Hepatocyte (in vitro differentiated cells): ENCODE results near the gene PCDH9.

Source experiments
- CTCF ChIP-seq: fragments of 200-600 bp; sonication (generic); IDR thresholded peaks from 2 replicates; pipeline ENCODE4 v1.5.1; 2016; ENCODE audit warnings: antibody characterized with exemption, mild to moderate bottlenecking; ENCODE audit not compliant: poor library complexity
- EZH2 ChIP-seq: fragments of 200-600 bp; sonication (generic); IDR thresholded peaks from 2 replicates; pipeline ENCODE4 v1.6.1; 2016; ENCODE audit warnings: antibody characterized with exemption, mild to moderate bottlenecking, borderline replicate concordance
- EZH2phosphoT487 ChIP-seq: fragments of 200-600 bp; sonication (generic); IDR thresholded peaks from one replicate; pipeline ENCODE4 v1.6.1; 2018; ENCODE audit warnings: antibody characterized with exemption, mild to moderate bottlenecking, low read depth, moderate library complexity; ENCODE audit not compliant: unreplicated experiment, severe bottlenecking

GRCh38 chr13:67204764-67205163 lies 25.4 kb downstream of the PCDH9 start:
- TF ChIP-seq CTCF, result no peak
- TF ChIP-seq EZH2, result no peak
- no peak for TF ChIP-seq EZH2phosphoT487
